Peyer's patch (tissue), 4 donors: Measurements from ENCODE around the gene YY1.
"Not testable (repeated sequence)": the region's sequence is repeated elsewhere in the genome, so short reads cannot be mapped to it uniquely, and the experiment has no call there.

Experiments
- POLR2A ChIP-seq, 2 donors: fragments of 450-650 bp; IDR thresholded peaks; one replicate each; pipeline ENCODE4 v1.5.1; 2017; ENCODE audit warnings: antibody characterized with exemption in 2 of 2, mild to moderate bottlenecking in 2 of 2, moderate library complexity in 2 of 2
- TF ChIP-seq, protein P1 (sequence below), 6 experiments: fragments of 450-650 bp in 4 of 6; fragments of 200-600 bp in 2 of 6; sonication (generic) in 1 of 6; IDR thresholded peaks; one replicate each; pipeline ENCODE4 v1.5.1; 2017 to 2019; ENCODE audit warnings: antibody characterized with exemption in 6 of 6, mild to moderate bottlenecking in 3 of 6, moderate library complexity in 1 of 6

DNA sequence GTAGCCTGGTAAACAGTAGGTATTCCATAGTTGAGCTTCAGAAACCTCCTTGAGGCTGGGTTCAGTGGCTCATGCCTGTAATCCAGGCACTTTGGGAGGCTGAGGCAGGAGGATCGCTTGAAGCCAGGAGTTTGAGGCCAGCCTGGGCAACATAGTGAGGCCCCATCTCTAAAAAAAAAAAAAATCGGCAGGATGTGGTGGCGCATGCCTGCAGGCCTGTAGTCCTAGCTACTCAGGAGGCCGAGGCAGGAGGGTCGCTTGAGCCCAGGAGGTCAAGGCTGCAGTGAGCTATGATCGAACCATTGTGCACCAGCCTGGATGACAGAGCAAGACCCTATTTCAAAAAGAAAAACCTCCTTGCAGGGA, 69.5 kb downstream of the YY1 start:
- TF ChIP-seq, protein P1, sequence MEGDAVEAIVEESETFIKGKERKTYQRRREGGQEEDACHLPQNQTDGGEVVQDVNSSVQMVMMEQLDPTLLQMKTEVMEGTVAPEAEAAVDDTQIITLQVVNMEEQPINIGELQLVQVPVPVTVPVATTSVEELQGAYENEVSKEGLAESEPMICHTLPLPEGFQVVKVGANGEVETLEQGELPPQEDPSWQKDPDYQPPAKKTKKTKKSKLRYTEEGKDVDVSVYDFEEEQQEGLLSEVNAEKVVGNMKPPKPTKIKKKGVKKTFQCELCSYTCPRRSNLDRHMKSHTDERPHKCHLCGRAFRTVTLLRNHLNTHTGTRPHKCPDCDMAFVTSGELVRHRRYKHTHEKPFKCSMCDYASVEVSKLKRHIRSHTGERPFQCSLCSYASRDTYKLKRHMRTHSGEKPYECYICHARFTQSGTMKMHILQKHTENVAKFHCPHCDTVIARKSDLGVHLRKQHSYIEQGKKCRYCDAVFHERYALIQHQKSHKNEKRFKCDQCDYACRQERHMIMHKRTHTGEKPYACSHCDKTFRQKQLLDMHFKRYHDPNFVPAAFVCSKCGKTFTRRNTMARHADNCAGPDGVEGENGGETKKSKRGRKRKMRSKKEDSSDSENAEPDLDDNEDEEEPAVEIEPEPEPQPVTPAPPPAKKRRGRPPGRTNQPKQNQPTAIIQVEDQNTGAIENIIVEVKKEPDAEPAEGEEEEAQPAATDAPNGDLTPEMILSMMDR (IDR thresholded peaks at IDR 0.05): not testable (repeated sequence)
- TF ChIP-seq POLR2A (IDR thresholded peaks at IDR 0.05): not testable (repeated sequence)
